Neural crest cell (in vitro differentiated cells): Measurements from ENCODE around the gene CASK. TPM values are rescaled to one million over a fixed set of nuclear protein-coding genes. Genes with fewer than 3 reads are reported as not detected.

Experiments
- DNase-seq: peaks from one replicate; pipeline ENCODE4 v3.0.0; 2021; ENCODE audit warnings: low read depth, mixed read lengths, low spot score
- H3K27ac Mint-ChIP-seq: one replicate; pipeline ENCODE4 v1.8.0; 2021; ENCODE audit warnings: mild to moderate bottlenecking, mixed read lengths; ENCODE audit not compliant: unreplicated experiment
- H3K27me3 Mint-ChIP-seq: 2 replicates; pipeline ENCODE4 v1.8.0; 2021; ENCODE audit warnings: low read depth, mild to moderate bottlenecking, mixed read lengths
- H3K36me3 Mint-ChIP-seq: 2 replicates; pipeline ENCODE4 v1.8.0; 2021; ENCODE audit warnings: low read depth, mild to moderate bottlenecking, mixed read lengths
- H3K4me1 Mint-ChIP-seq: 2 replicates; pipeline ENCODE4 v1.8.0; 2021; ENCODE audit warnings: mixed read lengths
- H3K4me3 Mint-ChIP-seq: one replicate; pipeline ENCODE4 v1.8.0; 2021; ENCODE audit warnings: mild to moderate bottlenecking, mixed read lengths
- H3K9me3 Mint-ChIP-seq: 2 replicates; pipeline ENCODE4 v1.8.0; 2021; ENCODE audit warnings: mixed read lengths
- total RNA-seq: library from RNA; stranded (reverse); gene quantifications from 2 replicates; pipeline ENCODE4 v1.2.1, GENCODE V29; 2021
- TF ChIP-seq, protein P1 (sequence below): fragments of 200-600 bp; sonication (generic); conservative IDR thresholded peaks from 2 replicates; pipeline ENCODE4 v1.5.0; 2021; ENCODE audit warnings: antibody characterized with exemption, mild to moderate bottlenecking

Gene CASK
- total RNA-seq, 1 donor from 2014 or later = 57.8 TPM

- Mint-ChIP-seq H3K27me3 (no peaks in the 10 kb centered on the region), H3K4me1 (no peaks in the 10 kb centered on the region), H3K36me3 (no peaks in the 10 kb centered on the region), H3K27ac (no peak overlapping the region), H3K9me3 (peaks cover 7% of the 10 kb centered on the region), H3K4me3 (no peak overlapping the region)
- TF ChIP-seq, protein P1, sequence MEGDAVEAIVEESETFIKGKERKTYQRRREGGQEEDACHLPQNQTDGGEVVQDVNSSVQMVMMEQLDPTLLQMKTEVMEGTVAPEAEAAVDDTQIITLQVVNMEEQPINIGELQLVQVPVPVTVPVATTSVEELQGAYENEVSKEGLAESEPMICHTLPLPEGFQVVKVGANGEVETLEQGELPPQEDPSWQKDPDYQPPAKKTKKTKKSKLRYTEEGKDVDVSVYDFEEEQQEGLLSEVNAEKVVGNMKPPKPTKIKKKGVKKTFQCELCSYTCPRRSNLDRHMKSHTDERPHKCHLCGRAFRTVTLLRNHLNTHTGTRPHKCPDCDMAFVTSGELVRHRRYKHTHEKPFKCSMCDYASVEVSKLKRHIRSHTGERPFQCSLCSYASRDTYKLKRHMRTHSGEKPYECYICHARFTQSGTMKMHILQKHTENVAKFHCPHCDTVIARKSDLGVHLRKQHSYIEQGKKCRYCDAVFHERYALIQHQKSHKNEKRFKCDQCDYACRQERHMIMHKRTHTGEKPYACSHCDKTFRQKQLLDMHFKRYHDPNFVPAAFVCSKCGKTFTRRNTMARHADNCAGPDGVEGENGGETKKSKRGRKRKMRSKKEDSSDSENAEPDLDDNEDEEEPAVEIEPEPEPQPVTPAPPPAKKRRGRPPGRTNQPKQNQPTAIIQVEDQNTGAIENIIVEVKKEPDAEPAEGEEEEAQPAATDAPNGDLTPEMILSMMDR = no peak
- DNase-seq = no peak
Measured at GRCh38 chrX:41502004-41502403, 421.4 kb downstream of the CASK start.

DNA sequence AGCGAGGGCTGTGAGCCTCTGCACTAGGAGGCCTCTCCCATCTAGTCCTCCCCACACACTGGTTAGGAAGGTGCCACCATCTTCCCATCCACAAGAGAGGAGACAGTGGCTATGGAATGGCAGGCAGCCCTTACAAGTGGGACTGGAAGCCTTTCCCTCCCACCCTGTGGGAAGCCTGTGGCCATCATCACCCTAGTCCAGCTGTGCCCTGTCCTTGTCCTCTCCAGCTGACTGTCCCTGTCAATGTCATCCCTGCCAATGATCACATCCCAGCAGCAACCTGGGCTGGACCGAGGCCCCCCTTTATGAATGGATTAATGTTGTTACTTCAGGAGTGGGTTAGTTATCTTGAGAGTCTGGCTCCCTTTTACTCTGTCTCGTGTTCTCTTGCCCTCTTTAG is 423.4 kb downstream of the CASK start:
- H3K27ac Mint-ChIP-seq = no peak overlapping the region
- no peaks in the 10 kb centered on the region for H3K4me1 Mint-ChIP-seq
- TF ChIP-seq, protein P1 = no peak
- DNase-seq = no peak
- H3K27me3 Mint-ChIP-seq = no peaks in the 10 kb centered on the region
- H3K36me3 Mint-ChIP-seq = no peaks in the 10 kb centered on the region
- H3K9me3 Mint-ChIP-seq = peaks cover 12% of the 10 kb centered on the region
- H3K4me3 Mint-ChIP-seq = no peak overlapping the region

- H3K27ac Mint-ChIP-seq = no peak overlapping the region
- H3K36me3 Mint-ChIP-seq = no peaks in the 10 kb centered on the region
- no peak for DNase-seq
- peaks cover 12% of the 10 kb centered on the region for H3K9me3 Mint-ChIP-seq
- no peaks in the 10 kb centered on the region for H3K27me3 Mint-ChIP-seq
- H3K4me3 Mint-ChIP-seq = no peak overlapping the region
- TF ChIP-seq, protein P1 = no peak
- no peaks in the 10 kb centered on the region for H3K4me1 Mint-ChIP-seq
Measured at GRCh38 chrX:41499195-41499594, 424.2 kb downstream of the CASK start.

GRCh38 chrX:41491267-41492004 is 431.9 kb downstream of the CASK start:
- DNase-seq = no peak

DNA sequence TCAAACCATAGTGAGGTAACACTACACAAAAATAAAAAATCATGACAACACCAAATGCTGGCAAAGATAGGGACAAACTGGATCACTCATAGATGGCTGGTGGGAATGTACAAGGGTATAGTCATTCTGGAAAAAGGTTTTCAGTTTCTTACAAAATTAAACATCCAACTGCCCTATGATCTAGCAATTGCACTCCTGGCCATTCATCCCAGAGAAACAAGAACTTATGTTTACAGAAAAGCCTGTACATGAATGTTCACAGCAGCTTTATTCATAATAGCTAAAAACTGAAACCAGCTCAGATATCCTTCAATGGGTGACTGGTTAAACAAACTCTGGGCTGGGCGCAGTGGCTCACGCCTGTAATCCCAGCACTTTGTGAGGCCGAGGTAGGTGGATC is 432.9 kb downstream of the CASK start:
- no peak overlapping the region for H3K27ac Mint-ChIP-seq
- peaks cover 7% of the 10 kb centered on the region for H3K36me3 Mint-ChIP-seq
- TF ChIP-seq, protein P1 = no peak
- H3K9me3 Mint-ChIP-seq = peaks cover 8% of the 10 kb centered on the region
- H3K4me1 Mint-ChIP-seq = peaks cover 7% of the 10 kb centered on the region
- H3K27me3 Mint-ChIP-seq = no peaks in the 10 kb centered on the region
- H3K4me3 Mint-ChIP-seq = no peak overlapping the region
- DNase-seq = no peak

More at GRCh38 chrX:41491267-41492004, 431.9 kb downstream of the CASK start:
- TF ChIP-seq, protein P1 = no peak
- no peaks in the 10 kb centered on the region for H3K27me3 Mint-ChIP-seq
- peaks cover 7% of the 10 kb centered on the region for H3K4me1 Mint-ChIP-seq
- peak overlapping the region; percentile 32 for H3K27ac Mint-ChIP-seq
- peaks cover 12% of the 10 kb centered on the region for H3K9me3 Mint-ChIP-seq
- no peak overlapping the region for H3K4me3 Mint-ChIP-seq
- H3K36me3 Mint-ChIP-seq = peaks cover 7% of the 10 kb centered on the region
